SU-DHL-6 (cell line): ENCODE results near the gene CLEC11A.

Experiments
- EZH2phosphoT487 ChIP-seq: fragments of 200-600 bp; sonication (generic), shearing (Covaris generic); conservative IDR thresholded peaks from 2 replicates; pipeline ENCODE4 v1.6.1; 2018; ENCODE audit warnings: mild to moderate bottlenecking, antibody characterized with exemption, low read length, moderate library complexity, mixed read lengths
- TF ChIP-seq, protein P1 (sequence below): fragments of 200-600 bp; sonication (generic); IDR thresholded peaks from one replicate; pipeline ENCODE4 v1.5.1; 2017; ENCODE audit warnings: antibody characterized with exemption, mild to moderate bottlenecking, low read length, moderate library complexity; ENCODE audit not compliant: insufficient read depth, poor library complexity, severe bottlenecking

DNA sequence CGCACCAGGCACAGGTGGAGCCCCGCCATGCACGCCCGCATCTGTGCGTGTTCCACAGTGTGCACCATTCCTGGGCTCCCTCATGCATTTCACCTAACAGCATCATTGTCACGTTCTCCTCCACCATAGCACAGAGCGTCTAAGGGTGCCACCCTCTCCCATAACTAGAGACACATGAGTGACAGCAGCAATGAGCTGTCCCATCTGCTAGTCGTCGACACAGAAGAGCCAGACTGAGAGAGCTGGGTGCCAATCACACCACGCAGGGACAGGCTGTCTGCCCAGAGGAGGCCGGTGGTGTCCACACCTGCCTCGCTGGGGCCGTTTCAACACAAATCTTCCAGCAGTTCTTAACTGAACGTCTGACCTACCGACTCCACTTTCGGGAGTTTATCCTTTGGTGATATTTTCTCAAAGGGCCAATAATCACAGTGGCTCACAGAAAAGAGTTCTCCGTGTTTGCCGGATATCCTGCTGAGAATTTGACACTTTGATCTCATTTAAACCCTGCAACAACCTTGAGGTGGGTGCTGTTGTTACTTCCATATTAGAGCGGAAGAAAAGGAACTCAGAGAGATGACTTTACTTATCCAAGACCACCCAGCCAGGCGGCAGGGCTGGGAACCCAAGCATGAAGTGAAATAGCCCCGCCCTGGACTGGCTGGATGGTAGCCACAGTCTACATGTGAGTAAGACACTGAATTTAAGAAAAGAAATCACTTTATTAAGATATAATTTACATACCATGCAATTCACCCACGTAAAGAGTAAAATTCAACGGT, 16.2 kb downstream of the CLEC11A start:
- TF ChIP-seq, protein P1, sequence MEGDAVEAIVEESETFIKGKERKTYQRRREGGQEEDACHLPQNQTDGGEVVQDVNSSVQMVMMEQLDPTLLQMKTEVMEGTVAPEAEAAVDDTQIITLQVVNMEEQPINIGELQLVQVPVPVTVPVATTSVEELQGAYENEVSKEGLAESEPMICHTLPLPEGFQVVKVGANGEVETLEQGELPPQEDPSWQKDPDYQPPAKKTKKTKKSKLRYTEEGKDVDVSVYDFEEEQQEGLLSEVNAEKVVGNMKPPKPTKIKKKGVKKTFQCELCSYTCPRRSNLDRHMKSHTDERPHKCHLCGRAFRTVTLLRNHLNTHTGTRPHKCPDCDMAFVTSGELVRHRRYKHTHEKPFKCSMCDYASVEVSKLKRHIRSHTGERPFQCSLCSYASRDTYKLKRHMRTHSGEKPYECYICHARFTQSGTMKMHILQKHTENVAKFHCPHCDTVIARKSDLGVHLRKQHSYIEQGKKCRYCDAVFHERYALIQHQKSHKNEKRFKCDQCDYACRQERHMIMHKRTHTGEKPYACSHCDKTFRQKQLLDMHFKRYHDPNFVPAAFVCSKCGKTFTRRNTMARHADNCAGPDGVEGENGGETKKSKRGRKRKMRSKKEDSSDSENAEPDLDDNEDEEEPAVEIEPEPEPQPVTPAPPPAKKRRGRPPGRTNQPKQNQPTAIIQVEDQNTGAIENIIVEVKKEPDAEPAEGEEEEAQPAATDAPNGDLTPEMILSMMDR: no peak
- TF ChIP-seq EZH2phosphoT487: no peak
